GM20431 (cell line): ENCODE results near the gene TSPAN6.

Experiments used
- in situ Hi-C: fragments of 300-500 bp; cut with MseI, MboI; formaldehyde crosslinking; loops from one replicate; pipeline ENCODE4 v1.15.0; 2020; ENCODE audit warnings: low sequenced_read_pairs; ENCODE audit not compliant: unreplicated experiment

Gene TSPAN6

GRCh38 chrX:100648458-100649417 lies 12.1 kb upstream of the TSPAN6 start:
- in situ Hi-C loops = no loop called here

GRCh38 chrX:100647739-100648138 lies 11.1 kb upstream of the TSPAN6 start:
- in situ Hi-C loops = no loop called here

DNA sequence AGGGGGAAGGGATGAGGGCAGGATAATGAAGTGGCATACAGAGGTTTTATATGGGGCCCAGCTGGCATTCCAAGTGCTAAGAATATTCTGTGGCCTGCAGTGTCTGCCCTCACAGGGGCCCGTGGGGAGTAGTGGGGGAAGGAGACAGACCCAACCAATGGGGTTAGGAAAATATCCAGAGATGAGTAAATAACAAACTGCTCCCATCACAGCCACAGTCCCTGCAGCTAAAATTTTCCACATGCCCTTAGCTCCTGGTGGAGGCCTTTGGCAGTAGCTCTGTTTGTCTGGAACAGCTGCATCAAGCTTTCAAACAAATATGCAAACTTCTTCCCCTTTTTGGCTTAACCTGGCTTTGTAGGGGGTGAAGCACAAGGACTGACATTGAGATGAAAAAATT lies 10.5 kb upstream of the TSPAN6 start:
- in situ Hi-C loops = no loop called here

GRCh38 chrX:100645106-100645505 lies 8.5 kb upstream of the TSPAN6 start:
- in situ Hi-C loops = no loop called here

GRCh38 chrX:100643956-100644860 lies 7.6 kb upstream of the TSPAN6 start, which contains the start of gene SRPX2:
Gene SRPX2 (plus strand): TSS chrX:100644199. CDS start chrX:100646323, 2,124 bp downstream.
- in situ Hi-C loops = no loop called here

- in situ Hi-C loops = no loop called here
Observed at GRCh38 chrX:100643212-100643611, 6.6 kb upstream of the TSPAN6 start.

- in situ Hi-C loops = no loop called here
Observed at GRCh38 chrX:100642290-100642689, 5.7 kb upstream of the TSPAN6 start.

- in situ Hi-C loops = no loop called here
Observed at GRCh38 chrX:100635989-100636320, 651 bp downstream of the TSPAN6 start.

DNA sequence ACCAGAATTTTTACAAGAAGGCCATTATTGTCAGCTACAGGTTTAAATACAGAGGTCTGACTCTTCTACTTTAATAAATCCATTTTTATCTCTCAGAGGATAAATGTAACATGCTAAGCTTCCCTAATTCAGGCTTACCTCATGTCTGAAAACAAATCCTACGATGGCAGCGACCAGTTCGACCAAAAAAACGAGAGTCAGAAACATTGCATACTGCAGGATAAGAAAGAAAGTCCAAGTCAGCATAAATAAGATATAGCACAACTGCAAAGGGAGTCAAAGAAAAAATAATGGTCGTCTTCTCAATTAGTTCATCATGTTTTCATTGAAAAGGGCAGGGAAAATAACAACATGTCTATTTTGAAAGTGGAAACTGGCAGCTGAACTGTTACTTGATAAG lies 1.6 kb downstream of the TSPAN6 start:
- in situ Hi-C loops = no loop called here

DNA sequence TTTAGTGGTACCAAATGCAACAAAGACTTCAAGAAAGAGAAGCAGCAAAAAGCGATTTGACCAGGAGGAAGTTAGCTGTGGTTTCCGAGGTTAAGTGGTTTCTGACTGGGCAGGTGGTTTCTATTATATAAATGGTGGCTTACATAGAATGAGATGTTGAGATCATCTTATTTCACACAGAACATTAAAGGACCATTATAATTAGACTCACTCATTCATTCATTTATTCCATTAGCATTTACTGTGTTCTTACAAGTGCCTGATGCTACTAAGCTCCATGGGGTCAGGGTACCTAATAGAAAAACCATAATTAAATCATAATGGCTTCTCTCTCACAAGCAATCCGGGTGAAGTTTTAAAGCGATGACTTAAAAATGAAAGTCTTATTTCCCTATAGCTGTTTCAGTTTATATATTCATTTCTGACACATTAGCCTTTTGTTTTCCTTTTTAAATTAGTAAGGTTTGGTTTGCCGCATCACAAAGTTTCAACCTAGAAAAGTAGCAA lies 10.6 kb downstream of the TSPAN6 start:
- in situ Hi-C loops = no loop called here

GRCh38 chrX:100623001-100623400 lies 13.6 kb downstream of the TSPAN6 start:
- in situ Hi-C loops = no loop called here

DNA sequence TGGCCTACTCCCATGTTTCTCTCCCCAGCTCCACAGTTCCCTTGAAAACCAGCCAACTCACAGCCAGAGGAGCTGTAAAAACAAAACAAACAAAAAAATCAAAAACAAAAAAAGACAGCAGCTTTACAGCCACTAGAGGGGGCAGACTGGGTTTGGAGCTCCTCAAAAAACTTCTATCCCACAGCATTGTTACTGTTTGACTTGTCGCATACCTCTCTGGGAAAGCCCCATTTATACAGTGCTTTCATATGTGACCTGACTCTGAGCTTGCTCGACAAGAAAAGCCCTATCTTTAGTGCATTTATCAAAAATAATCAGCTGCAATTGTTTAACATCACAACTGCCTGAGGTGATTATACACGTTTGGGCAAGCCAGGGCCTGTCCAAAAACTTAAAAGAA lies 21.6 kb downstream of the TSPAN6 start:
- in situ Hi-C loops = no loop called here

DNA sequence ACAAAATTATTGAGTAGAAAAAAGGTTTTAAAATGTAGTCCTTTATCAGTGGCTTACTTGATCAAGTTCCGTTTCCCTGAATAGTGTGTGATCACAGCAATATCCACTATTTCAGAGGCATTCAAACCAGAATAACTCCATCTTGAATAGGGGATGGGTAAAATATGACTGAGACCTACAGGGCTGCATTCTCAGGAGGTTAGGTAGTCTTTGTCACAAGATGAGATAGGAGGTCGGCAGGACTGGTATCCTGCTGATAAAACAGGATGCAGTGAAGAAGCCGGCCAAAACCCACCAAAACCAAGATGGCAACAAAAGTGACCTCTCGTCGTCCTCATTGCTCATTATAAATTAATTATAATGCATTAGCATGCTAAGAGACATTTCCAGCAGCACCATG lies 24.7 kb downstream of the TSPAN6 start:
- in situ Hi-C loops = no loop called here

DNA sequence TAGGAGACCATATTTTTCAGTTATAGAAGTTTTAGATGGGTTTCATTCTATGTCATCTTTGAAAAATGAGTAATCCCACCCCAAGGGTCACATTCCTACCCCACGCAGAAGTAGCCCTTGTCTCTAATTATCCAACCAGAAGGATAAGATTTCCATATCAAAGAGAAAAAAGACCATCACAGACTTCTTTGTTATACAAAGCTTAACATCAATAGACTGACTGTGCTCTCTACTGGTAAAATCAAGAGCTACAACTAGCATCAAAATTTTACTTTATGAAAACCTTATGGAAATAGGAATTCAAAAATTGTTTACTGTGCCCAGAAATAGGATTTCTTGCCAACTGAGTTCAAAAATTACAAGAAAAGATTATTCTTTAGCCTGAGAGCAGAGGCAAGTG lies 27.0 kb downstream of the TSPAN6 start:
- in situ Hi-C loops = no loop called here

GRCh38 chrX:100606753-100607152 lies 29.9 kb downstream of the TSPAN6 start:
- in situ Hi-C loops = no loop called here

DNA sequence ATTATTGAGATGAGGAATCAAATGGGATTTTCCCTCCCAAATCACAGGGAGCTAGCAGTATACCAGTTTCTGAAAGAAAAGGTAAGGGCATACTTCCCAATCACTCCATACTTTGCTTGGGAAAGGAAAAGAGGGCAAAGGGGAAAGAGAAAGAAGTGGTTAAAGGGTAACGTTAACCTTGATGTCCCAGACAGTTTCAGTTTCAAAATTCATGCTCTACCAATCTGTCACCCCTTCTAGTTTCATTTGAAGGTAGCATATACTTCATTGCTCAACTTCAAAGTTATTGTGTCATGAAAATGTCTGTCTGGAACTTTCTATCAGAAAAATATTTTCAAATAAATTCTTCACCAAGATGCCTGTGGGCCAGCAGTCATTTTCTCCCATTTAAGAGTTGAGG lies 35.8 kb downstream of the TSPAN6 start:
- in situ Hi-C loops = no loop called here

DNA sequence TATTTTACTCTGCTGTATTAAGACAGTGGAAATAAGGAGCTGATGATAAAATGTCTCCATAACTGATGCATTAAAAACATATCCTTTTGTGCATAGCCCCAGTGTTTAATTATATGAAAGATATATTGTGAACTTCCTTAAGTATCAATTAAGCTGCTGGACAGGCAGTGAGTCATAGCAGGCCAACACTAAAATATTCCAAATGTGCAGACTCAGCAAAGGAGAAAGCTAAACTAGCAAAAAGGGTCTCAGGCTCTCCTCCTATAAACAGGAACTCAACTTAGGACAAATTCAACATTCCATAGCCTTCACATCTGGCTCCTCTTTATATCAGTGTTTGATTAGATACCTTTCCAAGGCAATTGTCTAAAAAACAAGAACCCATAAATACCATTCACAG lies 36.3 kb downstream of the TSPAN6 start:
- in situ Hi-C loops = no loop called here

DNA sequence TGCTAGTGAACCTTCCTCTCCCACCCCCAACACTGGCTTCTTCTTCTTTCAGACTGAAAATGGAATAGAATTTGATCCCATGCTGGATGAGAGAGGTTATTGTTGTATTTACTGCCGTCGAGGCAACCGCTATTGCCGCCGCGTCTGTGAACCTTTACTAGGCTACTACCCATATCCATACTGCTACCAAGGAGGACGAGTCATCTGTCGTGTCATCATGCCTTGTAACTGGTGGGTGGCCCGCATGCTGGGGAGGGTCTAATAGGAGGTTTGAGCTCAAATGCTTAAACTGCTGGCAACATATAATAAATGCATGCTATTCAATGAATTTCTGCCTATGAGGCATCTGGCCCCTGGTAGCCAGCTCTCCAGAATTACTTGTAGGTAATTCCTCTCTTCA lies 37.1 kb downstream of the TSPAN6 start:
- in situ Hi-C loops = no loop called here

DNA sequence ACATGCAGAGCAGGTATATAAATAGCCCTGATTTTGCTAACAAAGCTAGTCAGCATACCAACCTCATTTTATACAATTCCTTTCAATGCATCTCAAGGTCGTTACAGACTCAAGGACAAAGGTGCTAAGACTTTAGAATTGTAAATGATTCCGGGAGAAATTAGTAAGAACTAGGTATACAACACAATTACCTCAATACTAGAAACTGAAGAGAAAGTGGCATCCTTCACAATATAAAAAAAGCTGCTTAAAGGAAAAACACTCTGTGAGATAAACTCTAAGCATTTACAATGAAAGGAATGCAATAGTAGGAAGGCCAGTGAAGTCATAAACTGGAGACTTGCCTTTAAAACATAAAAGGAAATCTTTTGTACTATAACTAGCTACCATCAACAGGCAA lies 40.0 kb downstream of the TSPAN6 start:
- in situ Hi-C loops = no loop called here

DNA sequence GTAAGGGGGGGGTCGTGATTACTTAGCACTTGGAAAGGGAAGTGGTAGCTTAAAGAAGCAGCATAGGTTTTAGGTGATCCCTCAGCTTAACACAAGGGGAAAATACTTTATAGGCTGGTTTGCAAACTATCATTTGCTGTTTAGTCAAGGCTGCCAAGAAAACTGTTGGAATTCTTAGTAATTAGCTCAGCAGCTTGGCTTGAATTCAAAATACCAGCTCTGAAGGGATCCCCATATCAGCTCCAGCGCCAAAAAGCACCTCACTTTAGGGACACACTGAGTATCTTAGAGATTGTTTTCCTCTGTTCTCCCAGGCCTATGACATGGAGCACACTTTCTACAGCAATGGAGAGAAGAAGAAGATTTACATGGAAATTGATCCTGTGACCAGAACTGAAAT lies 43.0 kb downstream of the TSPAN6 start:
- in situ Hi-C loops = no loop called here

- in situ Hi-C loops = no loop called here
Observed at GRCh38 chrX:100593126-100593525, 43.5 kb downstream of the TSPAN6 start.
